ENCODE measurements around the gene MUC6. TPM values are rescaled to one million over a fixed set of nuclear protein-coding genes. Genes with fewer than 3 reads are reported as not detected.

MUC6 gene
- total RNA-seq, 2 donors from 2014 or later = 13.1 TPM; not detected in 1

DNA sequence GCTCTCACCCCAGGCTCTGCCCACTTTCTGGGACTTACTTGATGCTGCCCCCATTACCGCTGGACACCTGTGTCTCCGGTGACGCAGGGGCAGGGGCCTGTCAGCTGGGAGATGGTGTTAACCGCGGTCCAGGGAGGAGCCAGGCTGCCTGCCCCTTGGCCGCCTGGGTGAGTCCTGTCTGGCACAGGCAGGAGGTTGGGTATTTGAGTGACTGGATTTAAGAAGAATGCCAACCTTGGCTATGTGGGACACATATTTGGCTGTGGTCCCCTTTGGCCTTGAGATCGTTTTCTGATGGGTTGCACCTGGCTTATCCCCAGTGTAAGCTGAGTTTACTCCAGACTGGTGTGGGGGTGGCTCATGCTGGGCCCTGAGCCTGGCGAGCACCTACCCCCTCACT lies 2.5 kb downstream of the MUC6 start:
- Histone ChIP-seq H3K27me3 (replicated peaks; ENCODE audit: insufficient read depth) (no peaks in the 10 kb centered on the region), H3K36me3 (no peaks in the 10 kb centered on the region), H3K4me1 (ENCODE audit: control insufficient read depth in 1 of 2, low read depth in 2 of 2) (peaks cover 0 to 17% of the 10 kb centered on the region in 2 donors), H3K4me3 (no peak overlapping the region), H3K27ac (no peak overlapping the region), H3K9me3 (no peaks in the 10 kb centered on the region)
- DNase-seq (ENCODE audit: low spot score) = no peak
- ATAC-seq (ENCODE audit: insufficient number of reproducible peaks, low FRiP score, low read depth) = no peak
- TF ChIP-seq, protein P1, sequence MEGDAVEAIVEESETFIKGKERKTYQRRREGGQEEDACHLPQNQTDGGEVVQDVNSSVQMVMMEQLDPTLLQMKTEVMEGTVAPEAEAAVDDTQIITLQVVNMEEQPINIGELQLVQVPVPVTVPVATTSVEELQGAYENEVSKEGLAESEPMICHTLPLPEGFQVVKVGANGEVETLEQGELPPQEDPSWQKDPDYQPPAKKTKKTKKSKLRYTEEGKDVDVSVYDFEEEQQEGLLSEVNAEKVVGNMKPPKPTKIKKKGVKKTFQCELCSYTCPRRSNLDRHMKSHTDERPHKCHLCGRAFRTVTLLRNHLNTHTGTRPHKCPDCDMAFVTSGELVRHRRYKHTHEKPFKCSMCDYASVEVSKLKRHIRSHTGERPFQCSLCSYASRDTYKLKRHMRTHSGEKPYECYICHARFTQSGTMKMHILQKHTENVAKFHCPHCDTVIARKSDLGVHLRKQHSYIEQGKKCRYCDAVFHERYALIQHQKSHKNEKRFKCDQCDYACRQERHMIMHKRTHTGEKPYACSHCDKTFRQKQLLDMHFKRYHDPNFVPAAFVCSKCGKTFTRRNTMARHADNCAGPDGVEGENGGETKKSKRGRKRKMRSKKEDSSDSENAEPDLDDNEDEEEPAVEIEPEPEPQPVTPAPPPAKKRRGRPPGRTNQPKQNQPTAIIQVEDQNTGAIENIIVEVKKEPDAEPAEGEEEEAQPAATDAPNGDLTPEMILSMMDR (IDR thresholded peaks at IDR 0.05) = no peak

DNA sequence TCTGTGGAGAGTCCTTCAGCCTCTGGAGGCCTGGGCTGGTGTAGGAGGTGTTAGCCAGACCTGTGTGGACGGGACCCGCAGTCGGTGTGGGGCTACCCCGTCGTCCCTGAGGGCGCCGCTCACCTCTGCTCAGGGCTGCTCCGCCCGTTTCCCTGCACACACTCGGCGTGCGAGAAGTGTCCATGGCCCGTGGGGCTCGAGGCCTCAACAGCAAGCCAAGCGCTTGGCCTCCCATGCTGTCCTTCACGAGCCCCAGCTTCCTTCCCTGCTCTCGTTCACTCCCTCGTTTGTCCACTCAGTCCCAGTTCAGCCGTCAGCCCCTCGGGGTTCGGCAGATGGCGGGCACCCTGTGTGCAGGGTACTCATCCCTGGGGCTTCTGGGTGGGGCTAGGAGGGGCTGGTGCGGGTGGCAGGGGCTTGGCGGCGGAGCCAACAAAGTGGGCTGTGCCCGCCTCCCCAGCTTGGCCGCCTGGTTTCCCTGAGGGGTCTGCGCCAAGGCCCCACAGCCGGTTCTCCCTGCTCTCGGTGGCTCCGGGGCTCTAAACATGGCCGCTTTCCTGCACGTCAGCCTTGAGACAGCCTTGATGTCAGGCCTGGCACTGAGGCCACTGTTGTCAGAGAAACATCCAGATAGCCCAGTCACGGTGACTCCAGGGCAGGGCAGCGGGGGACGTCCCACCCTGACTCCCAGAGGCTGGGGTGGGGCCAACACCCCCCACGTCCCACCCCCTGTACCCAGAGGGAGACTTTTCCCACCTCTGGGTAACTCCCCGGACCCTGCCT lies 3.3 kb downstream of the MUC6 start:
- Histone ChIP-seq H3K4me1 (ENCODE audit: control insufficient read depth in 1 of 2, low read depth in 2 of 2) (peaks cover 0 to 17% of the 10 kb centered on the region in 2 donors), H3K27me3 (replicated peaks; ENCODE audit: insufficient read depth) (no peaks in the 10 kb centered on the region), H3K4me3 (no peak overlapping the region), H3K9me3 (no peaks in the 10 kb centered on the region), H3K27ac (no peak overlapping the region), H3K36me3 (no peaks in the 10 kb centered on the region)
- TF ChIP-seq, protein P1 (IDR thresholded peaks at IDR 0.05) = no peak
- DNase-seq (ENCODE audit: low spot score) (no peak), ATAC-seq (ENCODE audit: insufficient number of reproducible peaks, low FRiP score, low read depth) (no peak)

DNA sequence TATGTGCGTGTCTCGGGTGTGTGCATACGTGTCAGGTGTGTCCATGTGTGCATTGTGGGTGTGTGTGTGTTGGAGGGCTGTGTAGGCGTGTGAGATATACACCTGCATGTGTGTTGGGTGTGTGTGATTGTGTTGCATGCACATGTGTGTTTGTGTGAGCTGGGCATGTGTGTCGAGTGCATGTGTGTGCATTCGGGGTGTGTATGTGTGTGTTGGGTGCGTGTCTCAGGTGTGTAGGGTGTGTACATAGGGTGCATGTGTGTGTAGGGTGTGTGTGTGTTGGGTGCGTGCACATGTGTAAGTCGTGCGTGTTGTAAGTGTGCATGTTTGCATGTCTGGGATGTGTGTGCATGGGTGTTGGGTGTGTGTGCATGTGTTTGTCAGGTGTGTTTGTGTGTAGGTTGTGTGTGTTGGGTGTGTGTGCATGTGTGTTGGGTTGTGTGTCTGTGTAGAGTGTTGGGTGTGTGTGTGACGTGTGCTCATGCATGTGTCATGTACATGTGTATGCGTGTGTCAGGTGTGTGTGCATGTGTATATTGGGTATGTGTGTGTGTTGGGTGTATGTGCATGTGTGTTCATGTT lies 4.1 kb downstream of the MUC6 start:
- TF ChIP-seq, protein P1 (IDR thresholded peaks at IDR 0.05) = no peak
- no peak overlapping the region for H3K4me3 ChIP-seq
- DNase-seq (ENCODE audit: low spot score) = no peak
- H3K27me3 ChIP-seq (replicated peaks; ENCODE audit: insufficient read depth) = no peaks in the 10 kb centered on the region
- H3K27ac ChIP-seq = no peak overlapping the region
- H3K4me1 ChIP-seq (ENCODE audit: control insufficient read depth in 1 of 2, low read depth in 2 of 2) = peaks cover 0 to 17% of the 10 kb centered on the region in 2 donors
- no peaks in the 10 kb centered on the region for H3K9me3 ChIP-seq
- H3K36me3 ChIP-seq = no peaks in the 10 kb centered on the region
- ATAC-seq (ENCODE audit: insufficient number of reproducible peaks, low FRiP score, low read depth) = no peak

DNA sequence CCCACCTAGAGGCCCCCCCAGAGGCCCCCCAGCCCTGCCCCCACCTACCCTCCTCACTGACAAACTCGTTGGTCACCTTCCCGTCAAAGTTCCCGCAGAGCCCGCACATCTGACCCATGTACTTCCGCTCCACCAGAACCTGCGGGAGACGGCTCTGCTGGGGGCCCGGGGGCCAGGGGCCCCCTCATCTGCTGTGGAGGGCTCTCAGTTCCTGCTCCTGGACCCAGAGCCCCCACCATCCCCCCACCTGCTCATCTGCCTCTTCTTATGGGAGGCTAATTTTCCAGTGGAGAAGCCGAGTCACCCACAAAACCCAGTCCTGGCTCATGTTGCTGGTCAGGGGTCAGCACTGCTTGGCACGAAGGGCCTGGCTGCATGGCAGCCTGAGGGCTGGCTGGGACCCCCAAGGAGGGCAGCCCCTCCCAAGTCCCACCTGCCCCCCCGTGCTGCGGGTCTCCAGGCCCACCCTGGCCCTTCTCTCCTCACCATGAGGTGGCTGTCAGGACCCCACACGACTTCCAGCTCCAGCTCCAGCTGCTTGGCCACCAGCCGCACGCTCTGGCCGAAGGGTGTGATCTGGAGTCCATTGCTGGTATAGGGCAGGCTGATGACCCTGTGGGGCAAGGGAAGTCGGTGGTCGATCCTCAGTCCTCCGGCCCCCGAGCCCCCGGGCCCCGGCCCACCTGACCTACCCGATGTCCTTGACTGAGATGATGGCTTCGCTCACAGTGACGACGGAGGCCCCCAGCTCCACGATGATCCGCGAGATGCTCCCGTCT lies 5.2 kb downstream of the MUC6 start:
- Histone ChIP-seq H3K4me1 (ENCODE audit: control insufficient read depth in 1 of 2, low read depth in 2 of 2) (peaks cover 0 to 17% of the 10 kb centered on the region in 2 donors), H3K27ac (no peak overlapping the region)
- no peak for ATAC-seq (ENCODE audit: insufficient number of reproducible peaks, low FRiP score, low read depth)

More for the DNA sequence above, 5.2 kb downstream of the MUC6 start:
- no peaks in the 10 kb centered on the region for H3K27me3 ChIP-seq (replicated peaks; ENCODE audit: insufficient read depth)
- no peak for DNase-seq (ENCODE audit: low spot score)
- no peaks in the 10 kb centered on the region for H3K9me3 ChIP-seq
- H3K4me3 ChIP-seq = no peak overlapping the region
- TF ChIP-seq, protein P1 (IDR thresholded peaks at IDR 0.05) = no peak
- H3K36me3 ChIP-seq = no peaks in the 10 kb centered on the region
